Activated B cell treated with CpG ODN at 0.5 μM for 24 hours (primary cell): ENCODE results near the gene NHERF1. TPM values are rescaled to one million over a fixed set of nuclear protein-coding genes. Genes with fewer than 3 reads are reported as not detected.

Experiments used
- ATAC-seq: fragments of 200-7000 bp; cut with Tn5 transposase; one replicate; pipeline ENCODE4 v1.10.0; 2021; ENCODE audit warnings: low read depth, mild to moderate bottlenecking, moderate library complexity
- CTCF ChIA-PET: fragments of 350-600 bp; sonication (Branson Sonifier 250); formaldehyde crosslinking; loops from one replicate; lab custom pipeline; 2021; ENCODE audit warnings: antibody characterized with exemption; lab: Charles Lee
- POLR2A ChIA-PET: fragments of 350-600 bp; sonication (Branson Sonifier 250); formaldehyde crosslinking; loops from one replicate; lab custom pipeline; 2021; ENCODE audit warnings: antibody characterized with exemption; lab: Charles Lee
- DNase-seq: peaks from one replicate; pipeline ENCODE4 v3.0.0; 2022
- H3K27ac Mint-ChIP-seq: one replicate; pipeline ENCODE4 v1.8.0; 2020; ENCODE audit warnings: mixed read lengths
- H3K27me3 Mint-ChIP-seq: one replicate; pipeline ENCODE4 v1.8.0; 2021; ENCODE audit warnings: mixed read lengths
- H3K36me3 Mint-ChIP-seq: one replicate; pipeline ENCODE4 v1.8.0; 2021; ENCODE audit warnings: low read depth, mixed read lengths
- H3K4me1 Mint-ChIP-seq: one replicate; pipeline ENCODE4 v1.8.0; 2021; ENCODE audit warnings: mixed read lengths
- H3K4me3 Mint-ChIP-seq: one replicate; pipeline ENCODE4 v1.8.0; 2020; ENCODE audit warnings: mild to moderate bottlenecking, mixed read lengths
- H3K9me3 Mint-ChIP-seq: one replicate; pipeline ENCODE4 v1.8.0; 2020; ENCODE audit warnings: mixed read lengths
- intact Hi-C: fragments of 100-400 bp; cut with micrococcal nuclease; formaldehyde crosslinking; loops from one replicate; pipeline ENCODE4 v1.15.1; 2024
- total RNA-seq: library from RNA; stranded (reverse); gene quantifications from 2 replicates; pipeline ENCODE4 v1.2.3, GENCODE V29; 2022
- TF ChIP-seq, protein P1 (sequence below): fragments of 200-600 bp; IDR thresholded peaks from one replicate; pipeline ENCODE4 v1.8.0; 2022; ENCODE audit warnings: antibody characterized with exemption, mild to moderate bottlenecking

Gene NHERF1
- total RNA-seq, 1 donor from 2014 or later: 34.5 TPM

DNA sequence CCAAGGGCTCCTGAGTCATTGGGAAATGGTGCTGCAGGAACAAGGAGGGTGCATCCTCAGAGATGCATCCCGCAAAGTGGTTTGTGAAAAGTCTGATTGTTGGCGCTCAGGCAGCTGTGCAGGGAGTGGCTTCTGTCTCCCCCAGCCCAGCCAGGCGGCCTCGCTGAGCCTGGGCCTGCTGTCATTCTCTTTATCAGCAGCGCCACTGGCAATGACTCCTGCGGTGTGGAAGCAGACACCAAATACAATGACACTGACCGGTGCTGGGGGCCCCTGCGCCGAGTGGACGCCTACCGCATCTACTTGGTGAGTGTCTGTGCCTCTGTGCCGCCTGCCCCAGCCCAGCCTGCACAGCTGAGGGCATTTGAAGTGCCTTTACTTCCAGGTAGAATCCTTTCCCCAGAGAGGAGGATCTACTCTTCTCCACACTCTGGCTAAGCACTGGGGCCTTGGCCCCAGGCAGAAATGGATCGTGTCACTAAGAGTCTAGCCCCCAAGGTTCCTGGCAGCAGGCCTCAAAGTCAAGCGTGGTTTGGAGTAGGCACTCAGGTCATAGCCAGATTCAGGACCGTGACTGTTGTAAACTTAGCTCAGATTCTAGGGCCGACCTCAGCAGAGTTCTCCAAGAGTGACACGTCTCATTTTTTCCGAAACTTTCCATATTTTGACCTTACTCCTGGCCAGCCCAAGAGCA, 47.0 kb downstream of the NHERF1 start:
- Mint-ChIP-seq H3K9me3 (no peaks in the 10 kb centered on the region), H3K4me3 (no peak overlapping the region), H3K27me3 (no peaks in the 10 kb centered on the region), H3K4me1 (peaks cover 11% of the 10 kb centered on the region), H3K36me3 (peaks cover 75% of the 10 kb centered on the region), H3K27ac (no peak overlapping the region)
- CTCF ChIA-PET: no interaction called here
- no peak for DNase-seq
- TF ChIP-seq, protein P1, sequence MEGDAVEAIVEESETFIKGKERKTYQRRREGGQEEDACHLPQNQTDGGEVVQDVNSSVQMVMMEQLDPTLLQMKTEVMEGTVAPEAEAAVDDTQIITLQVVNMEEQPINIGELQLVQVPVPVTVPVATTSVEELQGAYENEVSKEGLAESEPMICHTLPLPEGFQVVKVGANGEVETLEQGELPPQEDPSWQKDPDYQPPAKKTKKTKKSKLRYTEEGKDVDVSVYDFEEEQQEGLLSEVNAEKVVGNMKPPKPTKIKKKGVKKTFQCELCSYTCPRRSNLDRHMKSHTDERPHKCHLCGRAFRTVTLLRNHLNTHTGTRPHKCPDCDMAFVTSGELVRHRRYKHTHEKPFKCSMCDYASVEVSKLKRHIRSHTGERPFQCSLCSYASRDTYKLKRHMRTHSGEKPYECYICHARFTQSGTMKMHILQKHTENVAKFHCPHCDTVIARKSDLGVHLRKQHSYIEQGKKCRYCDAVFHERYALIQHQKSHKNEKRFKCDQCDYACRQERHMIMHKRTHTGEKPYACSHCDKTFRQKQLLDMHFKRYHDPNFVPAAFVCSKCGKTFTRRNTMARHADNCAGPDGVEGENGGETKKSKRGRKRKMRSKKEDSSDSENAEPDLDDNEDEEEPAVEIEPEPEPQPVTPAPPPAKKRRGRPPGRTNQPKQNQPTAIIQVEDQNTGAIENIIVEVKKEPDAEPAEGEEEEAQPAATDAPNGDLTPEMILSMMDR: no peak
- intact Hi-C loops: no loop called here
- POLR2A ChIA-PET: no interaction called here
- no peak for ATAC-seq

DNA sequence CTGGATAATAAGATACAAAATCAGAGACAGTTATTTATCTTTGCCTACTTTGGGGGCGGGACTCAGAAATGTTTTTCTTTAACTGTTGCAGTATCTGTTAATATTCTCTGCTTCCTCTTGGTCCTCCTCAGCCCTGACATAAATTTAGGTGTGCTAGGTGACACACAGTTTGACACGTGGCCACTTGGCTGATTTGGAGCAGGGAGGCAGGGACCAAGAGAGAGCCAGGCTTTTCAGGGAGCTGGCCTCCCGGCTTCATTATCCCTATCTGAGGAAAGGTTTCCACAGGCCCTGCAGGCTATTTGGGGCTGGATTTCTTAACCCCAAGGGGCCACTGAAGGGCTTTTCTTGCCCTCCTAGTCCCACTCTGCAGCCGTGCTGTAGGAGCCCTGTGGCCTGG, 47.8 kb downstream of the NHERF1 start:
- Mint-ChIP-seq H3K9me3 (no peaks in the 10 kb centered on the region), H3K36me3 (peaks cover 77% of the 10 kb centered on the region), H3K4me3 (no peak overlapping the region), H3K27me3 (no peaks in the 10 kb centered on the region), H3K27ac (no peak overlapping the region), H3K4me1 (peaks cover 4% of the 10 kb centered on the region)
- CTCF ChIA-PET: no interaction called here
- ATAC-seq: no peak
- TF ChIP-seq, protein P1: no peak
- POLR2A ChIA-PET: no interaction called here
- intact Hi-C loops: no loop called here
- no peak for DNase-seq

DNA sequence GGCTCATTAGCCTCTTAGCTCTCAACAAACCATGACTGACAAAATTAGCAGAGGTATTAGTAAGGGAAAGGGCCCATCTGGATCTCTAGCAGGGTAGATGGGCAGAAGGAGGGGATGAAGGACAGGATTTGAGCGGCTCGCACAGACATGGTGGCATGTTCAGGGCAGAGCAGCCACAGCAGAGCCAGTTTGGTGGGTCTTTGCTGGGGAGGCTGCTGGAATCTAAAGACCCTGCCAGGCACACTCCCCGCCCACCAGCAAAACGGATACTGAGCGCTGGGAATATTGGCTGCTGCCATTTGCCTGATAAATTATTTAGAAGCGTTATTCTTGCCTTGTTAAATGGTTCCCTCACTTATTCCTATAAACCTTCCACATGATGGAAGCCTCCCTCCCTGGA, 48.4 kb downstream of the NHERF1 start:
- DNase-seq (no peak), ATAC-seq (no peak)
- TF ChIP-seq, protein P1: no peak
- intact Hi-C loops: no loop called here
- Mint-ChIP-seq H3K27ac (no peak overlapping the region), H3K4me1 (no peaks in the 10 kb centered on the region), H3K36me3 (peaks cover 78% of the 10 kb centered on the region), H3K4me3 (no peak overlapping the region), H3K27me3 (no peaks in the 10 kb centered on the region), H3K9me3 (no peaks in the 10 kb centered on the region)
- ChIA-PET POLR2A (no interaction called here), CTCF (no interaction called here)

DNA sequence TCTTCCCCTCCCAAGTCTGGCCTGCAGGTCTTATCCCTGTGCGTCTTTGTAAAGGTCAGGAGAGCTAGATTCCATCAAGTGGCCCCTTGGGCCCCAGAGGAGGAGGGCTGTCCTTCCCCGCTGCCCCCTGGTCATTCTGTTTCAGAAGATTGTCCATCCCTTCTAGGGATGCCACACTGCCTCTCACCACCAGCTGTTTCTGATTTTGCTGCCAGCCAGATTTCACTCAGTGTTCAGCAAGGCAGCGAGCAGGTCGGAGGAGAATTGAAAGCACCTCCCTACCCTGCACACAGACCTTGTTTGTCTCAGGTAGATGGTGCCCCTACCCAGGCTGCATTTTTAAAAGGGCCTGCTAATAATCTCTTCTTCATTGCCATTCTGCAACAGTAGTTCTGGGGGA, 49.4 kb downstream of the NHERF1 start:
- ChIA-PET POLR2A (no interaction called here), CTCF (no interaction called here)
- H3K36me3 Mint-ChIP-seq: peaks cover 80% of the 10 kb centered on the region
- TF ChIP-seq, protein P1: no peak
- ATAC-seq (no peak), DNase-seq (no peak)
- intact Hi-C loops: no loop called here
- H3K27me3 Mint-ChIP-seq: no peaks in the 10 kb centered on the region
- H3K4me1 Mint-ChIP-seq: no peaks in the 10 kb centered on the region
- no peak overlapping the region for H3K27ac Mint-ChIP-seq
- no peaks in the 10 kb centered on the region for H3K9me3 Mint-ChIP-seq
- no peak overlapping the region for H3K4me3 Mint-ChIP-seq

DNA sequence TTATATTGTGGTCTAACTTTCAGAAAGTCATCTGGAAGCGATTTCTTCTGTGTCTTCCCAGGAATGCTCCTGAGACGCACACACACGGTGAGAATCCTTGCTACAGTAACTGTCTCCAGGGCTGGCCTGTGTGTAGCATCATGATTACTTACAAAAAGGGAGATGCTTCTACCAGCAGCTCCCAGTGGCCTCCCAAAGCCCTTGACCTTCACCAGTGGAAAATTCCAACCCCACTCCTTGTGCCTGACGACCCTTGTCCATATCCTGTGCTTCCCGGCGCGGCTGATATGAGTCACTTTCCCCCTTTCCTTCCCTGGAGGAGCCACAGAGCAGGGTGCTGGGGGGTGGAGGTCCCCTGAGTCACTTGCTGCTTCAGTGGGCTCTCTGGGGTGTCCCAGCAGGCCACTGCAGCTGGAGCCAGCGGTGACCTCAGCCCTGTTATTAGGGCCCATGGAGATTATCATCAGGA, 49.8 kb downstream of the NHERF1 start:
- DNase-seq (no peak), ATAC-seq (no peak)
- Mint-ChIP-seq H3K4me3 (no peak overlapping the region), H3K27ac (no peak overlapping the region), H3K9me3 (no peaks in the 10 kb centered on the region), H3K27me3 (no peaks in the 10 kb centered on the region), H3K4me1 (no peaks in the 10 kb centered on the region), H3K36me3 (peaks cover 77% of the 10 kb centered on the region)
- ChIA-PET CTCF (no interaction called here), POLR2A (no interaction called here)
- TF ChIP-seq, protein P1: no peak
- intact Hi-C loops: no loop called here
